ENCODE measurements around the gene OVOL2.
"Not testable (repeated sequence)": the region's sequence is repeated elsewhere in the genome, so short reads cannot be mapped to it uniquely, and the experiment has no call there.

OVOL2 gene

DNA sequence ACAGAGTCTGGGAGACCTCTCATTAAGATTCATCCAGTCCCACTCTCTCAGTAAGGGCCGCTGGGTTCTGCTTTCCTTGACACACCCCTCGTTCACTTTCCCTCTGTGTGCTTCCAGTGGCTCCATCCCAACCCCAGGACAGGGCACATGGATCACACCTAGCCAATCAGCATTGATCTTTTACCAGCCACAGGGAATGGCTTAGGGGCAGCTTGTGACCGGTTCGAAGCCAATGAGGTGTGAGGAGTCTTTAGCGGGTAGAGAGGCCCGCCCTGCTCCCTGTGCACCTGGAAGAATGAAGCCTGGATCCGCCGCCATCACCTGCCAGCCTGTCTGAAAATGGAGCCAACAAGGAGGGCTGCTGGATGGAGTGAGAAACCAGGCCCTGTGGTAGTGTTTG, 35.2 kb upstream of the OVOL2 start:
- H3K4me3 ChIP-seq (ENCODE audit: low read depth, low read length) = no peak overlapping the region
- POLR2A ChIA-PET = no interaction called here
- no peak for DNase-seq (ENCODE audit: low read depth, low spot score)
- CTCF ChIA-PET = no interaction called here
- TF ChIP-seq, protein P1, sequence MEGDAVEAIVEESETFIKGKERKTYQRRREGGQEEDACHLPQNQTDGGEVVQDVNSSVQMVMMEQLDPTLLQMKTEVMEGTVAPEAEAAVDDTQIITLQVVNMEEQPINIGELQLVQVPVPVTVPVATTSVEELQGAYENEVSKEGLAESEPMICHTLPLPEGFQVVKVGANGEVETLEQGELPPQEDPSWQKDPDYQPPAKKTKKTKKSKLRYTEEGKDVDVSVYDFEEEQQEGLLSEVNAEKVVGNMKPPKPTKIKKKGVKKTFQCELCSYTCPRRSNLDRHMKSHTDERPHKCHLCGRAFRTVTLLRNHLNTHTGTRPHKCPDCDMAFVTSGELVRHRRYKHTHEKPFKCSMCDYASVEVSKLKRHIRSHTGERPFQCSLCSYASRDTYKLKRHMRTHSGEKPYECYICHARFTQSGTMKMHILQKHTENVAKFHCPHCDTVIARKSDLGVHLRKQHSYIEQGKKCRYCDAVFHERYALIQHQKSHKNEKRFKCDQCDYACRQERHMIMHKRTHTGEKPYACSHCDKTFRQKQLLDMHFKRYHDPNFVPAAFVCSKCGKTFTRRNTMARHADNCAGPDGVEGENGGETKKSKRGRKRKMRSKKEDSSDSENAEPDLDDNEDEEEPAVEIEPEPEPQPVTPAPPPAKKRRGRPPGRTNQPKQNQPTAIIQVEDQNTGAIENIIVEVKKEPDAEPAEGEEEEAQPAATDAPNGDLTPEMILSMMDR (IDR thresholded peaks at IDR 0.05; ENCODE audit: insufficient read depth, low read length, missing control alignments) = no peak

DNA sequence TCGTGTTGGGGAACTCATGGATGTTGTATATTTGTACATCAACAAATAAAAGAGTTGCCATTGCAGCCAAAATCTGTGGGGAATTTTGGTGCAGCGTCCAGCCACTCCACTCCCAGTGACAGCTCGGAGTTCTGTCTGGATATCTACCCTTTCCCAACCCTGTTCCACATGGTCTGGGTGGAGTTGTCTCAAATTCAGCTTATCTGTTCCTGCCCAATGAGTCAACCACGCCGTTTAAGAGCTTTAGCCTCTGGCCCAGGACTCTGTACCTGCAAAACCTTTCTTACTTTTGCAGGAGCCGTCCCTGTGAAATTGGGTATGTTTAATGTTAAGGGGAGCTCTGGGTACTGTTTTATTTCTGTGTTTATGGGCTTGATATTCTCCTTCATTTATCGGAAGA, 33.9 kb upstream of the OVOL2 start:
- TF ChIP-seq, protein P1 (IDR thresholded peaks at IDR 0.05; ENCODE audit: insufficient read depth, low read length, missing control alignments) = no peak
- DNase-seq (ENCODE audit: low read depth, low spot score) = no peak
- CTCF ChIA-PET = no interaction called here
- no peak overlapping the region for H3K4me3 ChIP-seq (ENCODE audit: low read depth, low read length)
- POLR2A ChIA-PET = no interaction called here

DNA sequence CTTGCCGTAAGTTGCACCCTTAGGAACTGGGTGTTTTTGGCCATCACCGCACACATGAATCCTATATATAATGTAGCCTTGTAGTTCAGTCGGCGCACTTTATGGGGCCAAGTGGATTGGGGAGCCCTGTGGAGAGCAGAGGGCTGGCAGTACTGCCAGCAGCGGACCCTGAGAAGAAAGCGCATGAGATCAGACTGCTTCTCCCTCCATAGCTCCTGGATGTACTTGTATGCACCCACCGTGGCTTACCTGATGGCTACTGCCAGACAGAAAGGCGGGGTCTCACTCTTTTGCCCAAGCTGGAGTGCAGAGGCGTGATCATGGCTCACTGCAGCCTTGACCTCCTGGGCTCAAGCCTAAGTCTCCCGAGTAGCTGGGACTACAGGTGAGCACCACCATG, 32.8 kb upstream of the OVOL2 start:
- ChIA-PET CTCF (interaction anchor here (1.3 kb wide), 1 partner anchor 181 kb away, joined by 3 read pairs; no protein-coding TSS in a partner anchor), POLR2A (no interaction called here)
- DNase-seq (ENCODE audit: low read depth, low spot score) = no peak
- TF ChIP-seq, protein P1 (IDR thresholded peaks at IDR 0.05; ENCODE audit: insufficient read depth, low read length, missing control alignments) = no peak
- H3K4me3 ChIP-seq (ENCODE audit: low read depth, low read length) = no peak overlapping the region

DNA sequence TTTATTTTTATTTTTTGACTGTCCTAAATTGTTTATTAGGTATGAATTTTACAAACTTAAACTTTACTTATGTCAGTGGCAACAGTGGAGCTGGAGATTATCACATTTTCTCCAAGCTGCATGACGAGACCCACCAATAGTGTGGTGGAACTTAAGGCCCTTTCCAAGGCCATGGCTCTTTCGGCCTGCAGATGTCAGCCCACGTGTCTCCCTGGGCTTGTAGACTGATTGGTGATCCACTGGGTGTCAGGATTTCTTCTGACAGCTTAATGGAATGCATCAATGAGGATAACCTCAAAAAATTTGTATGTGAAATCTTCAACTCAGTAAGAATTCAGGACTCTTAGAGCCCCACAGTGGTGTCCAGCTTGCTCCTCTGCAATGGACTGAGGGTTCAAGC, 32.3 kb upstream of the OVOL2 start:
- DNase-seq (ENCODE audit: low read depth, low spot score) = no peak
- TF ChIP-seq, protein P1 (IDR thresholded peaks at IDR 0.05; ENCODE audit: insufficient read depth, low read length, missing control alignments) = no peak
- POLR2A ChIA-PET = no interaction called here
- CTCF ChIA-PET = interaction anchor here (0.8 to 1.3 kb wide), 2 partner anchors 94 to 182 kb away, joined by 3 read pairs; no protein-coding TSS in a partner anchor
- no peak overlapping the region for H3K4me3 ChIP-seq (ENCODE audit: low read depth, low read length)

DNA sequence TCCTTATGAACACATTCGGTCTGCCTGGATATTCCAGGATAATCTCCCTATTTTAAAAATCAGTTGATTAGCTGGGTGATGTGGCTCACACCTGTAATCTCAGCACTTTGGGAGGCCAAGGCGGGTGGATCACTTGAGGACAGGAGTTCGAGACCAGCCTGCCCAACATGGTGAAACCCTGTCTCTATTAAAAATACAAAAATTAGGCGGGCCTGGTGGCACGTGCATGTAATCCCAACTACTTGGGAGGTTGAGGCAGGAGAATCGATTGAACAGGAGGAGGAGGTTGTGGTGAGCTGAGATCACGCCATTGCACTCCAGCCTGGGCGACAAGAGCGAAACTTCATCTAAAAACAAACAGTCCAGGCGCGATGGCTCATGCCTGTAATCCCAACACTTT, 31.1 kb upstream of the OVOL2 start:
- POLR2A ChIA-PET; DNase-seq (ENCODE audit: low read depth, low spot score); H3K4me3 ChIP-seq (ENCODE audit: low read depth, low read length); CTCF ChIA-PET: not testable (repeated sequence)

DNA sequence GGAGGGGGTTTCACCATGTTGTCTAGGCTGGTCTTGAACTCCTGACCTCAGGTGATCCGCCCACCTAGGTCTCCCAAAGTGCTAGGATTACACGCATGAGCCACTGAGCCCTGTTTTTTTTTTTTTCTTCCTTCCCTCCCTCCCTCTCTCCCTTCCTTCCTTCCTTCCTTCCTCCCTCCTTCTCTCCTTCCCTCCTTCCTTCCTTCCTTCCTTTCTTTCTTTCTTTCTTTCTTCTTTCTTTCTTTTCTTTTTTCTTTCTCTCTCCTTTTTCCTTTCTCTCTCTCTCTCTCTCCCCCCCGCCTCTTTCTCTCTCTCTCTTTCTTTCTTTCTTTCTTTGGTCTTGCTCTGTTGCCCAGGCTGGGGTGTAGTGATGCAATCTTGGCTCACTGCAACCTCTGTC, 30.6 kb upstream of the OVOL2 start:
- POLR2A ChIA-PET; DNase-seq (ENCODE audit: low read depth, low spot score); CTCF ChIA-PET; H3K4me3 ChIP-seq (ENCODE audit: low read depth, low read length): not testable (repeated sequence)

DNA sequence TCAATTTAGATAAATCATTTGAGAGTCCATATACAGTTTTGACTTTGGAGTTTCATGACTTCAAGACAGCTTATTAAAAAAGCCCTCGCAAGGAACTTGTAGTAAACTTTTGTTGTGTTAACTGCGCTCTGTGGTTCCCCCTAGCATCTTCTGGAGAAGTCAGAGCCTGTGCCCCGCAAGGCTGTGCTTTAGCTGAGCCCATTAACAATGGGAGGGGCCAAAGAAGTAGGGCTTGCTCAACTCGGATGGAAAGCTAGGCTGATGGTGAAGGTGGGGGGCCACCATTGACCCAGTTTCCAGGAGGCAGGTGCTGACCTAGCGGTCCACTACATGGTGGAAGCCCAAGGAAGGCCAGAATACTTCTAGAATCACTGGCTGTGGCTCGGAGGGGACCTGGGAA, 29.3 kb upstream of the OVOL2 start:
- CTCF ChIA-PET = no interaction called here
- TF ChIP-seq, protein P1 (IDR thresholded peaks at IDR 0.05; ENCODE audit: insufficient read depth, low read length, missing control alignments) = no peak
- DNase-seq (ENCODE audit: low read depth, low spot score) = no peak
- H3K4me3 ChIP-seq (ENCODE audit: low read depth, low read length) = no peak overlapping the region
- POLR2A ChIA-PET = no interaction called here

DNA sequence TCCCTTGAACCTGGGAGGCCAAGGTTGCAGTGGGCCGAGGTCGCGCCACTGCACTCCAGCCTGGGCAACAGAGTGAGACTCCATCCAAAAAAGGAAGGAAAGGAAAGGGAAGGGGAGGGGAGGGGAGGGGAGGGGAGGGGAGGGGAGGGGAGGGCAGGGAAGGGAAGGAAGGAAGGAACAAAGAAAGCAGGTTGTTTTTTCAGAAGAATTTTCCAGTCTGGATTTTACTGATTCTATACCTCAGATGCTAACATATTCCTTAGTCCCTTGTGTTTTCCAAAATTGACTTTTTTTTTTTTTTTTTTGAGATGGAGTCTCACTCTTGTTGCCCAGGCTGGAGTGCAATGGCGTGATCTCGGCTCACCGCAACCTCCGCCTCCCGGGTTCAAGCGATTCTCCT, 23.1 kb upstream of the OVOL2 start:
- POLR2A ChIA-PET; H3K4me3 ChIP-seq (ENCODE audit: low read depth, low read length); DNase-seq (ENCODE audit: low read depth, low spot score); CTCF ChIA-PET: not testable (repeated sequence)
